NOMO-1 (cell line): ENCODE data around the gene ST3GAL5.
"Not testable (repeated sequence)": the region's sequence is repeated elsewhere in the genome, so short reads cannot be mapped to it uniquely, and the experiment has no call there.

Experiments
- DNase-seq, 2 experiments: peaks; one replicate each; lab custom pipeline; 2025; ENCODE audit not compliant: unreplicated experiment in 2 of 2; lab: John Stamatoyannopoulos, UW

ST3GAL5 gene

DNA sequence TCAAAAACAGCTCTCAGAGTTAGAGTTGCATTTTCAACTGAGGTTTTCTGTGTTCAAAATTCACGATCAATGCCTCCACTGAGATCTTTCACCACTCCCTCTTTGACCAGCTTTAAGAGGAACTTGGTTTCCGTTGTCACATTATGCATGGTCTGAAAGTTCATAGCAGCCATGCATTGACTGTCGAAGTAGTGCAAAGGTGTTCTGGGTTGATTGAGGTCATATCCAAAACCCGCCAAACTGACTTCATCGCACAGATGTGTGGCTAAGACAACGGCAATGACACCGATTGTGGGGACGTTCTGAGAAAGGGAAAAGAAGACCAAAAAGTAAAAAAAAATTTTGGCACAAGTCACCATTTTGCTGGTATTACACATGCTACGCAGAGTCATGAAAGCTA, 48.7 kb downstream of the ST3GAL5 start:
- DNase-seq: peak in 1 of 2 experiments; percentile 37

DNA sequence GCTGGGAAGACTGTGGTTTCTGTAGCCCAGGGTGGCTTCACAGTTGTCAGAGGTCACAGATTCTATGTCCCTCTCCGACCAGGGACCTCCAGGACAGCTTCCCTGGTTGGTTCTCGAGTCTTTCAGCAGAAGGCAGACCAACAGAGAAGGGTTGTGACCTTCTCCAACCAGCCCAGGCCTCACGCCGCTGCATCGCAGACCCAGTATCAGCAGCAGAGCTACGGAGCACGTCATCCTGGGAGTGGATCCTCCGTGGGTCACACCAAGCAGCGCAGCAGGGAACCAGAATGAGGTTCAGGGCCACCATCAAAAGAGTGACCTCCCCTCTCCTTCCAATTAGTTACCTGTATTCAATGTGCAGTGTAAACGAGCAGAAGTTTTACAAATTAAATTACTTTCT, 49.3 kb downstream of the ST3GAL5 start:
- no peak for DNase-seq

DNA sequence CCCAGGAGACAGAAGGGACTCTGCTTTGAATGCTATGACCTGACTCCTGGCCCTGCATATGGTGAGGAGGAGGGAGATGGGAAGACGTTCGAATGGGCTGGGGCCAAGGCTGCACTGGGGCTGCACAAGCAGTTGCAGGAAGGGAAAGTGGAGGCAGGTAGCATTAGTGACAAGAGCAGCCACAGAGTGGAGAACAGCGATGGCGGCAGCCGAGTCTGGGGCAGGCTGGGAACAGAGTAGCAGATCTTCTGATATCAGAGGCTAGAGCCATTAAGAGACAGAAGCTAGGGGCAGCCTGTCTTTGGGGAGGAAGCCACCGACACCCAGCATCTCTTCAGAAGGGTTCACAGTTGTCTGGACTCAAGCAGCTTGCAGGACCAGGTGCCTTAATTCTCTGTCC, 50.1 kb downstream of the ST3GAL5 start:
- DNase-seq: no peak

DNA sequence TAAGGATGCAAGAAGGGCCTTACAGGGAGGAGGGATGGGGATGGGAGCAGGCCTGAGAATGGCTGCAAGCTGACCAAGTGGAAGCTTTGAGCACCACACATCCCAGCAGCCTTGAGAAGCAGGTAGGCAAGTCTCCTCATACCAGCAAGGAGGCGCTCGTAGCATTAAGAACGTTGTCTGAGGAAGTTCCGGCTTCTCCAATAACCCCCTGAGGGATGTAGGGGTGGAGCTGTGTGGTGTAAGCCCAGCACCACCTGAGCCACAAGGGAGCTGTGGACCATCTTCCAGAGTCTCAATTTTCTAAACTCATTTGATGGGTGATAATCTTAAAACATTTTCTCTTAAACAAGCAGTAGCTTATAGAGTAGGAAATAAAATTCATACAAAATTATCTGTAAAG, 50.6 kb downstream of the ST3GAL5 start:
- no peak for DNase-seq

DNA sequence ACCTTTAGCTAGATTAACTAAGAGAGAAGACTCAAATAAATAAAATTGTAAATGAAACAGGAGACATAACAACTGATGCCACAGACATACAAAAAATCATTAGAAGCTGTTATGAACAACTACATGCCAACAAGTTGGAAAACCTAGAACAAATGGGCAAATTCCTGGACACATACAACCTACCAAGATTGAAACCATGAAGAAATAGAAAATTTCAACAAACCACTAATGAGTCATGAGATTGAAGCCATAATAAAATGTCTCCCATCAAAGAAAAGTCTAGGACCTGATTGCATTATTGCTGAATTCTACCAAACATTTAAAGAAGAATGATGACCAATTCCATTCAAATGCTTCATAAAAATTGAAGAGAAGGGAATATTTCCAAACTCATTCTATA, 54.3 kb downstream of the ST3GAL5 start:
- DNase-seq: no peak

DNA sequence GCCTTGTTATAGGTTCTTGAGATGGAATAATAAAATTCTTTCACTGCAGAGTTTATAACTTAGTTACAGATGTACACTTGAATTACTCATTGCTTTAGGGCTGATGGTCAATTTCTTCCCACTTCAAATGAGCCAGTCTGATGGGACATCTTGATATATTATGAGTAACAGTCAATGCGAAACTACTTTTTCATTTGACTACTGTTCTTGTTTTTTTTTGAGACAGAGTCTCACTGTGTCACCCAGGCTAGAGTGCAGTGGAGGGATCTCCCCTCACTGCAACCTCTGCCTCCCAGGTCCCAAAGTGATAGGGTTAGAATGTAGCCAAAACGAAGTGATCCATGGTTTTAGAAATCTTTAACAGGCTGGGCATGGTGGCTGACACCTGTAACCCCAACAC, 57.1 kb downstream of the ST3GAL5 start:
- DNase-seq: no peak

DNA sequence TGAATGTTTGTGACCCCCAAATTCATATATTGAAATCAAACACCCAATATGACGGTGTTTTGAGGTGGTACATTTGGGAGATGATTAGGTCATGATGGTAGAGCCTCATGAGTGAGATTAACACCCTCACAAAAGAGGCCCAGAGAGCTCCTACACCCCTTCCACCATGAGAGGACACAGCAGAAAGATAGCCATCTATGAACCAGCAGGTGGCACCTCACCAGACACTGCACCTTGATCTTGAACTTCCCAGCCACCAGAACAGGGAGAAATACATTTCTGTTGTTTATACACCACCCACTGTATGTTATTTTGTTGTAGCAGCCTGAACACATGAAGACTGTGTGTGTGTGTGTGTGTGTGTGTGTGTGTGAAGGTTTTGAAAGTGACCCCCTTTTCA, 58.1 kb downstream of the ST3GAL5 start:
- DNase-seq: no peak

DNA sequence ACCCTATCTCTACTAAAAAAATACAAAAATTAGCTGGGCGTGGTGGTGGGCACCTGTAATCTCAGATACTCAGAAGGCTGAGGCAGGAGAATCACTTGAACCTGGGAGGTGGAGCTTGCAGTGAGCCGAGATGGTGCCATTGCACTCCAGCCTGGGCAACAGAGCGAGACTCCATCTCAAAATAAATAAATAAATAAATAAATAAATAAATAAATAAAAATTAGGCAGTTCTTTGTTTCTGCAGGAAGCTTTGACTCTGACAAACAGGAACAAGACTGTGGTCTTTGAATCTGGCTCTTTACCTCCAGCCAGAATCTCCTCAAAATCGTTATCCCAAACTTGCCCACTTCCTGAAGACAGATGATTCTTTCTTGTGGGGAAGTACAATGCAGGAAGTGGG, 59.4 kb downstream of the ST3GAL5 start:
- DNase-seq: not testable (repeated sequence)

DNA sequence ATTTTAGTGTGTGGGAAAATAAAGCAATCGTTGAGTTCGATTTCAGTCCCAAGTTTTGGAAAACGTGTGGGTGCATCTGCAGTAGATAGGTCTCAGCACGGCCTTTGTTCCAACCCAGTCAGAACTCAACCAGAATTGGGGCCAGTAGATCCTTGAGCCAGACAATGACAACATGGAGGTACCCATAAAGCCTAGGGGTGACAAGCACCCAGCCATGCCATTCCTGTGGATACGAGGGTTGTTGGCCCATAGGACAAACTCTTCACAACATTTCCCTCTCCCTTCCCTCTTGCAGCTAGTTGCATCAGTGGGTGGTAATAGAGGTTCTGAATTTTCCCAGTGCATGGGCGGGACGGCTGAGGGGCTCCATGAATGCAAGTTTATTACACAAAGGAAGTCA, 60.1 kb downstream of the ST3GAL5 start:
- no peak for DNase-seq

DNA sequence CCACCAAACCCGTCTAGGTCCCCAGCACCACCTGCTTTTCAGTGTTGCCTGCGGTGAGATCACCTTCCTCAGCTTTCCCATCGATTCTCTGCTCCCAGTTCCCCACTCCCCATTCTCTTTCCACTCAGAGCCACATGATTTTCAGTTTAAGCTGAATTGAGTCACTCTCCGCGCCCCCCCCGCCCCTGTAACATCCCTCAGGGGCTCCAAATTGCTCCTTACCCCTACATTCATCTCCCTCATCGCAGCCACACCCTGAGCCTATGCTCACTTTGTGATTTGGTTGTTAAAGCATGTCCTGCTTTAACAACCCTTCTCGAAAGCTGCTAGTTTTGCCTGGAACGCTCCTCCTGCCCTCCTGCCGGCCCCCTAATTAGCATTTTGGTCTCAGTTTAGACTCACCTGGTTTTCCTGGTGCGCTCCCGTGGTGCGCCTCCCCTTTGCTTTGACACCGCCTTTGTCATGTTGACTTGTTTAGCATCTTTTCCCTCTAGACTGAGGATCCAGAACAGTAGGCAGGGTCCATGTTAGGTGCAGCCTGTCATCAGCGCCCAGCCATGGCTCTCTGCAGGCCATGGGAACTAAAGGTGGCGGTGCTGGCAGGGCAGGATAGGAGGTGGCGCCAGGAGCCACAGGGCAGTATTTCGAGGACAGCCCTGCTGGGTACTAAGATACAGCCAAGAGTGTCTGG, 60.8 kb downstream of the ST3GAL5 start:
- no peak for DNase-seq

DNA sequence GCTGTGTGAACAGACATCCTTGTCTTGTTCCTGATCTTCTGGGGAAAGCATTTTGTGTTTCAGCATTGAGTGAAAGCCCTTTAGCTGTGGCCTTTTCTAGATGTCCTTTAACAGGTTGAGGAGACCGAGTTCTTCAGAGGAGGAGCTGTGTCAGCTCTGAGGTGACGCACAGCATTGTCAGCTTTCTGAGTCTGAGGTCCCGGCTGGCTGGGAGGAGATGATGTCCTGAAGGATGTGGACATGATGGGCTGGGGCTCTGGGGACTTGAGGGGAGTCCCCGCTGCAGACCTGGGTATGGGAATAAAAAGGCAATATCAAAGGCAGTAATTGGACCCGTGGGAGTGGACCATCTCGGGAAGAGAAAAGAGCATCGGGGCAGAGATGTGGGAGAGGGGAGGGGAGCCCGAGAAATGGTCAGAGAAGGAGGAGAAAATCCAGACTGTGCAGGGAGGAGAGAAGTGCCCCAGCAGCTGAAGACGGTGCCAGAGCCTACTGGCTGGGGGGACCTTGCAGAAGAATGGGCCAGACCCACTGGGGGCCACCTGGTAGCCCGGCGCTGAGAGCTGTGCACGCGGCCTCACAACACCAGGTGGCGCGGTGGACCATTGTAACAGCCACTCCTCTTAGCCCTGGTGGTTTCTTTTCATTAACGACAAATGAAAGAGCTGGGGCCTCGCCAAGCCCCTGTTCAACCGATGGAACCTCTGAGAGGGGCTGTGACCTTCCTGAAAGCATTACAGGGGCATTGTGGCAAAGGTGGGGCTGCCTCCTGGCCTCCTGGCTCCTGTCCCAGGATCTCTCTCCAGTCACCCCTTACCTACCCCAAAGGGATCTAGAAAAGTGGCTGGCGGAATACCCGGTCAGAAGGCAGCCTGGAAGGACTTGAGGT, 61.6 kb downstream of the ST3GAL5 start:
- peak; percentile 50 to 72 for DNase-seq

DNA sequence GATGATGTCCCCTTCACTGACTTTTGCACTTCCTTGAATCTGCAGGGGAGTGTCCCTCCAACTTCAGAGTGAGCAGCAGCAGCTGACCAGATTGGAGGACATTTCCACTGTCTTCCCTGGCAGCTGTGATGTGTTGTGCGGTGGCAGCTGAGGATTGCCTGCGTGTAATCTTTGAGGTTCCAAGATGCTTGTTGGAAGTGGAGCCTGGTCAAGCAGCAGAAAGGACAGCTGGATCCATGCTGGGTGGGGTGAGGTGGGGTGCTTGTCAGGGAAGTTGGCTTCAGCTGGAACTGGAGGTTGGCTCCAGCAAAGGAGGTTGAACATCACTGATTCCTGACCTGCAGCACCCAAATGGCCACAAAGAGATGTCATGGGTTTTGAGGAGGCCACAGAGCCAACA, 64.8 kb downstream of the ST3GAL5 start:
- DNase-seq: no peak

DNA sequence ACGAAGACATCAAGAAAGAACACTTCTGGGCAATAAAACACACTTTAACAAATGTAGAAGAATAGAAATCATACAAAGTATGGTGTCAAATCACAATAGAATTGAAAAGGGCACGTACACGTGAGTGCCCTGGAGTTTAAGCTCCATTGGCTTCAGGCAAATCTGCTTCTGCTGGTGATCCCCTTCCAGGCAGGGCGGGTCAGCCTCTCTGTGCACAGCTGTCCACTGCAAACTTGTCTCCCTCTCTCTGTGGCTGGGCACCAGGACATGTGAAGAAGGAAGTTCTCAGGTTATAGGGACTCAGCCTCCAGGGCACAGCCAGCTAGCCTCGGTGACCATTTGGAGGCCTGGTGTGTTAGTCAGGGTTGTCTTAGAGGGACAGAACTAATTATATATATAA, 66.0 kb downstream of the ST3GAL5 start:
- DNase-seq: no peak

DNA sequence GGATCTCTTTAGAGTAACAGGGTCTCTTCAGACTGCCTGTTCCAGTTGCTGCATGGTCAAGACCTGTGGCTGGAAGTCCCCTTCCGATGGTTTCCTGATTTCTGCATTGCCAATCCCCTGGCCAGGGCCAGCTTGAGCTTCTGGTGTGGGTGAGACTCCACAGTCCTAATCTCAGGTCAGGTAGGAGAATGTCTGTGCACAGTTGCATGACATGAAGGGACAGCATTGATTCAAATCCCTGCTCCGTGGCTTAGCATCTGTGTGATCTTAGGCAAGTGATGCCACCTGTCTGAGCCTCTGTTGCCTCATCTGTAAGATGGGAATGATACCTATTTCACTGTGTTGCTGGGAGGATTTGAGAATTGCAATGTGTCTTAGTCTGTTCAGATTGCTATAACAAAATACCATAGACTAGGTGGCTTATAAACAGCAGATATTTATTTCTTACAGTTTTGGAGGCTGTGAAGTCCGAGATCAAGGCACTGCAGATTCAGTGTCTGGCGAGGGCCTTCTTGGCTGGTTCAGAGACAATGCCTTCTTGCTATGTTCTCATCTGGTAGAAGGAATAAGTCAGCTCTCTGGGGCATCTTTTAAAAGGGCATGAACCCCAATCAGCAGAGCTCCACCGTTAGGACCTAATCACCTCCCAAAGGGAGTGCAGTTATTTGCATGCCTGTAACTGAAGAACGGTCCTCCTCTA, 68.8 kb downstream of the ST3GAL5 start:
- DNase-seq: no peak

DNA sequence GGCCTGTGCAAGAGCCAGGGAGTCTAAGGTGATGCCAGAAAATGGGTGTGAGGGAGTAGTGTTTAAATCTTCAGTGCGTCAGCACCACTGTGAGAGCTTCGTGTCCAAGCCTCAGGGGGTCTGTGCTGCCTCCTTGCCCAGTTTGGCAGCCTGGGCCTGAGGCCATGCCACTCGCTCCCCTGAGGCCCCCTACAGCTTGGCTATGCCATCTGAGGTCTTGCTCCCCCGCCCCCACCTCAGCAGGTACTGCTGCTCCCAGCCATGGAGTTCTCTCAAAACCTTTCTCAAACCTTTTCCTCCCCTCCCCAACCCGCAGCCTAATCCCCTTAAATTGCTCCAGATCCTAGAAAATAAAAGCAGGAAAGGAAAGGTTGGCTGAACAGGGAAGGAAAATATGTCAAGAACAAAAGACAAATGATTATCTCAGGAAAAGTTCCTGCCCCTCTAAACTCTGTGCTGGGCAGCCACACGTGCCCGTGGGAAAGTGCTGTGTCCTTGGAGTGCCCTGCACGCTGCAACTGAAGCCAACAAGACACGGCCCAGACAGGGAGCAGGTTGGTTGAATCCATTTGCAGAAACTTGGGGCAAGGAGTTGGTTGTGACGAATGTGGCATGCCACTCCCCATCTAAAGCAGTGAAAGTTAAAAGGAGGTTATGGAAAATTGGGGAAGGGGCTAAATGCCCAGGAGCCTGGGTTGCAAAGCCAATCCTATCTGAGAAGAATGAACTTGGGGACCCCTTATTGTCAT, 73.8 kb downstream of the ST3GAL5 start:
- no peak for DNase-seq

DNA sequence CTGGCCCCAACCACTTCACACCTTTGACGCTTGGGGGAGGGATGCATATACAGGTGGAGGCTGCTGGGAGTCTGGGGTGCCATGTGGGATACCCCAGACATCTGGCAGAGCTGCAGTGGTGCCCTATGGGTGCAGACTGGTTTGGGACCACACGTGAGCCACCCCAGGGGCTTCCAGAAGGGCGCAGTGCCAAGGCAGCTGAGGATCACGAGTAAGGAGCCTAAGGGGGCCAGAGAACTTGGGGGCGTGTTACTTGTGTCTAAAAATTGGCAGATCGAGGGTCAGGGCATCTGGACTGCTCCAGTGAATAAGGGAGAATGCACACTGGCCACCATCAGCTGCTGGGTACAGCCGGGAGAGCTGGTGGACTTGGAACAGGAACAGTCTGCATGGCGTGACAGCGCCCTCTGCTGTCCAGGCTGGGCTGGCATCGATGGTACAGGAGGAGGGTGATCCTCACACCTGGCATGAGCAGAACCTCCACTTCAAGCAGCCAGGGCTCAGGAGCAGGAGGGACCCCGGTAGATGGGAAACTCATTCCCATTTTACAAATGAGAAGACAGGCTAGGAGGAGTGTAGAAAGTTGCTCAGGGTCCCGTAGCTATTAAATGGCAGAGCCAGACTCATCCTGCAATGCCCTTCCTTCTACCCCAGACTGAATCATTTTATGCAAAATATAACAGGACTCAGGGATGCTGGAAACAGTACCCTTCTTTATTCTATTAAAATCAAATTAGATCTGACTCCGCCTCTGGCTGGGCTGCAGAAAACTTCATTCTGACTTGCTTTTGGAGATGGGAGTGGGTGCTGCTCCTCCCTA, 74.6 kb downstream of the ST3GAL5 start:
- DNase-seq: peak in 1 of 2 experiments; percentile 42

DNA sequence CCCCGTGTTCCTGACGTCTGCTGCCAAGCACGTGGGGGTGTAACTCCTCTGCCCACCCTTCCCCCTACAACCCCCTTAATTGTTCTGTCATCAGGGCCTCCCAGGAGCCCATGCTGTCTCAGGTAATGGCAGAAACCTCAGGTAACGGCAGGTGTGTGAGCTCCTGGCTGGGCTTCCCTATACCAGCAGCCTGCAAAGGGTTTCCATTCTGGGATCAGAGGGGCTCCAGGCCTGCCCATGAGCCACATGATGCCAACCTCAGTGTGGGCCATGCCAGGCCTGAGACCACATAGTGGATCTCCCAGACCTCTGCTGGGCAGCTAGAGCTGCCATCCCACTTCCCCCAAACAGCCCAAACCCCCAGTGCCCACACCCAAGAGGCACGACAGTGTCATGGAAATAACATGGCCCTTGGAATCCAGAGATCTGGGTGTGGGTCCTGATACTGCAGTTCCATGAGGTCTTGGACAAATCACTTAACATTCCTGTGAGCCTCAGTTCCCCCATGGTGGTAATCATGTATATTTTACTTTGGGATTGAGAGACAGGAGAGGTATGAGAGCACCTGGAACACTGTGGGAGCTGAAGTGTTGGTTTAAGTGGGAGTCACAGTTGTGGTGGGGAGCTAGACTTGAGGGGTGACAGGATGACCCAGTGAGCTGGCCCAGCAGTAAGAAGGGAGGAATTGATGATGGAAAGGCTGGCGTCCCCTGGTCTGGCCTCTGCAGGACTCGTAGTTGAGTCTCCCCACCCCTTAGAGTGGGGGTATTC, 75.4 kb downstream of the ST3GAL5 start:
- no peak for DNase-seq

DNA sequence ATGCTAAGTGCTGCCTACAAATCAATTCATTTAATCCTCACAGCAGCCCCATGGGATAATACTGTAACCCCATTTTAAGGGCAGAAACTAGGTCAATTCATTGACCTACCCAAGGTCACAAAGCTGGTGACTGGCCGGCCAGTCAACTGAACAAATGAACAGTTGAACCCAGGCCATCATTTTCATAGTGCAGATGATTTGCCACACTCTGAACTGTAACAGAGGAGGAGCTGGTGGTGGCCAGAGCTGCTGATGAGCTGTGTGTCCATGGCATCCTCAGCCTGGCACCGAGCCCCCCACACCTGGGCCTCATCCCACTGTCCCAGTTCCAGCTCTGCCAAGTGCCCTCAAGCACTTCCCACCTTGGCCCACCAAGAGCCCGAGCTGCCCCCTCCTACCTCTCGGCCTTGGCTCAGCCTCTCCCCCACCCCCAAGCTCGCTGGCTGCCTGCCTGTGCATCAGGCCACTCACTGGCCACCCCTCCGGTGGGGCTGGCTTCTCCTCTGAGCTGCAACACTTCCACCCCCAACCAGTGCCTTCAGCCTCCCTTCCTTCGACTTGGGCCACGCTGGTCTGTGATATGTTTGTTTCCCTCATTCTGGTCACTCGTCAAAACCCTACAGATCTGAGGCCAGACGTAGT, 76.6 kb downstream of the ST3GAL5 start:
- DNase-seq: no peak
